ENCODE measurements around the gene ZNF567. TPM values are rescaled to one million over a fixed set of nuclear protein-coding genes. Genes with fewer than 3 reads are reported as not detected.

ZNF567 gene
- 10 to 100 TPM in 5 of 6 donors, 1 to 10 TPM in 1; 3.3 to 20.0 (median 12.9) TPM for polyA plus RNA-seq (ENCODE audit: low read depth in 6 of 6)

DNA sequence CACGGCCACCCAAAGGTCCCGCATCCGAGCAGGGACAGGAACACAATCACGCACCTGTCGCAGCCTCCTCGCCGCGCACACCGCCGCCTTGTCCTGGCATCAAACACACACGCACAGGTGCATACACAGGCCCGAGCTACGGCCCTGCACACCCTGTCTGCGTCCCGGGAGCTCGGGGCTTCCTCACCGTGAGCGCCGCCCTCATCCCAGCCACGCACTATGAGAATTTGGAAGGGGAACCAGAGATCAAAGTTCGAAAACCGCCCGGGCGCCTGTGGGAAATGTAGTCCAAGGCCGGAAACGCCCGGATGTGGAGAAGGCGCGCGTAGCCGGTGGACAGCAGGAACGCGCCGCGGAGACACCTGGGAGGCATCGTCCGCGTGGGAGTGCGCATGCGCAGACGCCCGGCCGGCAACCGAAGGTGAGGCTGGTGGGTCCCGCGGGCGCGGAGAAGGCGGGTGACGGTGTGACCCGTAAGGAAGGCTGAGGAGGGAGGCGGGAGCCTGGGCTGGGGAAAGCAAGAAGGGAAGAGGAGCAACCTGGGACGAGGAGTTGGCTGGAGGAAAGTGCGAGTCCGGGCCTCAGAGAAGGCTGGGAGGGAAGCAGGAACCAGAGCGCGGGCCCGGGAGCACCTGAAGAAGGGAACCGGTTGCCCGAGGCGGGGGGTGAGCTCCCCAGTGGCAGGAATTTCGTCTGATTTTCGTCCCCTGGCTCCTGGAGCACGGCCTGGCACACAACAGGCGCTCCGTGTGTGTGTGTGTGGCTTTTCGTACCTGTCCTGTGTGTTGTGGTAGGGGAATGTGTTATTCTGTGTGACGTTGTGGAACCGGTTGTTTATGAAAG, at the start of gene ZNF567:
TSS of gene ZNF567 (plus strand) at position 399 of the 843 bp plus-strand sequence. CDS start 7,256 bp downstream, outside the sequence.
- Mint-ChIP-seq H3K4me1 (peaks cover 31 to 47% (median 32%) of the 10 kb centered on the region in 3 donors), H3K27ac (peak within 1 kb of the TSS; percentile 92 to 98 (median 97)), H3K4me3 (peak within 1 kb of the TSS; percentile 97 to 99 (median 99)), H3K9me3 (peaks cover 0 to 13% (median 0%) of the 10 kb centered on the region in 7 donors), H3K36me3 (peaks cover 28 to 32% of the 10 kb centered on the region in 2 donors), H3K27me3 (no peaks in the 10 kb centered on the region)
- ATAC-seq (ENCODE audit: low read depth in 2 of 2) (peak; percentile 91 to 93), DNase-seq (peak; percentile 94)

- Mint-ChIP-seq H3K36me3 (peaks cover 48 to 58% of the 10 kb centered on the region in 2 donors), H3K27me3 (no peaks in the 10 kb centered on the region)
- DNase-seq = no peak
These were observed 48.4 kb upstream of the ZNF567 start for GRCh38 chr19:36638862-36639510.

GRCh38 chr19:36646746-36647145, 40.7 kb upstream of the ZNF567 start:
- Mint-ChIP-seq H3K4me3 (no peak overlapping the region), H3K4me1 (no peaks in the 10 kb centered on the region), H3K9me3 (peaks cover 0 to 74% (median 57%) of the 10 kb centered on the region in 7 donors), H3K36me3 (peaks cover 33 to 42% of the 10 kb centered on the region in 2 donors), H3K27me3 (no peaks in the 10 kb centered on the region), H3K27ac (no peak overlapping the region)
- no peak for DNase-seq
- no peak for ATAC-seq (ENCODE audit: low read depth in 2 of 2)

More at GRCh38 chr19:36638862-36639510, 48.4 kb upstream of the ZNF567 start:
- Mint-ChIP-seq H3K27ac (no peak overlapping the region), H3K4me3 (no peak overlapping the region), H3K4me1 (no peaks in the 10 kb centered on the region), H3K9me3 (peaks cover 5 to 92% (median 85%) of the 10 kb centered on the region in 7 donors)
- ATAC-seq (ENCODE audit: low read depth in 2 of 2) = no peak

DNA sequence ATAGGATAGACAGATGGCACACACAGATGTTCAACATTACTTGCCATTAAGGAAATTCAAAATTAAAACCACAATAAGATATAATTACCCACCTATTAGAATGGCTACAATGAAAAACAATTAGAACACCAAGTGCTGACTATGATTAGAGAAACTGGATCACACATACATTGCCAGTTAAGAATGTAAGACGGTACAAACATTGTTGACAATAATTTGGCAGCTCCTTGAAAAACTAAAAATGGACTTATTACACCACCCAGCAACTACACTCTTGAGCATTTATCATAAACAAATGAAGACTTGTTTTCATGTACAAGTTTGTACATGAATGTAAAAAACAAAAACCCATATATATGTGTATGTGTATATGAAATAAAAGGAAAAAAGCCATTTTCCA, 34.5 kb upstream of the ZNF567 start:
- Mint-ChIP-seq H3K4me1 (no peaks in the 10 kb centered on the region), H3K9me3 (peaks cover 16 to 66% (median 57%) of the 10 kb centered on the region in 7 donors), H3K4me3 (no peak overlapping the region), H3K27ac (no peak overlapping the region), H3K27me3 (no peaks in the 10 kb centered on the region), H3K36me3 (peaks cover 56 to 60% of the 10 kb centered on the region in 2 donors)
- ATAC-seq (ENCODE audit: low read depth in 2 of 2) (no peak), DNase-seq (no peak)

GRCh38 chr19:36665832-36666231, 21.6 kb upstream of the ZNF567 start:
- peaks cover 0 to 20% (median 5%) of the 10 kb centered on the region in 7 donors for H3K9me3 Mint-ChIP-seq
- peak overlapping the region in 4 of 6 donors; percentile 30 to 97 (median 91) for H3K27ac Mint-ChIP-seq
- peaks cover 36 to 40% (median 38%) of the 10 kb centered on the region in 3 donors for H3K4me1 Mint-ChIP-seq
- ATAC-seq (ENCODE audit: low read depth in 2 of 2) = no peak
- H3K36me3 Mint-ChIP-seq = peaks cover 38 to 39% of the 10 kb centered on the region in 2 donors
- no peak for DNase-seq
- no peaks in the 10 kb centered on the region for H3K27me3 Mint-ChIP-seq
- H3K4me3 Mint-ChIP-seq = peak overlapping the region; percentile 97 to 100 (median 100)

DNA sequence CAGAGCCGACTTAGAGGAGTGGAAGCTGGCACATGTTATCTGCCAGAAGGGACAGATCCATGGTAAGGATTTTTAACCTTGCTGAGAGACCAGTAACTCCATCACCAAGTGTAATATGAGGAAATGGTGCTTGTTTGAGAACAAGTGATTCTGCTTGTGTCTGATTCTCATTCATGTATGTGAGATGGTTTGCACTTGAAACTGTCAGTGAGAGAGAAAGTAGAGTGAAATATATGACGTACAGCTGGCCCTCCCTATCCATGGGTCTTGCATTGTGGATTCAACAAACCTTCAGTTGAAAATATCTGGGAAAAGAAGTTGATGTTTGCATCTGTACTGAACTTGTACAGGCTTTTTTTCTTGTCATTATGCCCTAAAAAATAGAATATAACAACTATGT, 18.8 kb upstream of the ZNF567 start:
- Mint-ChIP-seq H3K36me3 (peaks cover 24 to 29% of the 10 kb centered on the region in 2 donors), H3K9me3 (peaks cover 0 to 11% (median 4%) of the 10 kb centered on the region in 7 donors), H3K4me3 (peak overlapping the region; percentile 60 to 100 (median 90)), H3K4me1 (peaks cover 36 to 50% (median 39%) of the 10 kb centered on the region in 3 donors), H3K27ac (peak overlapping the region in 1 of 6 donors; percentile 15), H3K27me3 (no peaks in the 10 kb centered on the region)
- no peak for ATAC-seq (ENCODE audit: low read depth in 2 of 2)
- no peak for DNase-seq

- H3K4me3 Mint-ChIP-seq = no peak overlapping the region
- no peak for DNase-seq
- H3K9me3 Mint-ChIP-seq = peaks cover 0 to 4% (median 0%) of the 10 kb centered on the region in 7 donors
- no peaks in the 10 kb centered on the region for H3K27me3 Mint-ChIP-seq
- peaks cover 13 to 28% (median 16%) of the 10 kb centered on the region in 3 donors for H3K4me1 Mint-ChIP-seq
- ATAC-seq (ENCODE audit: low read depth in 2 of 2) = no peak
- peak overlapping the region in 1 of 6 donors; percentile 52 for H3K27ac Mint-ChIP-seq
- H3K36me3 Mint-ChIP-seq = peaks cover 5 to 12% of the 10 kb centered on the region in 2 donors
These were observed 15.0 kb upstream of the ZNF567 start for GRCh38 chr19:36672368-36672767.

DNA sequence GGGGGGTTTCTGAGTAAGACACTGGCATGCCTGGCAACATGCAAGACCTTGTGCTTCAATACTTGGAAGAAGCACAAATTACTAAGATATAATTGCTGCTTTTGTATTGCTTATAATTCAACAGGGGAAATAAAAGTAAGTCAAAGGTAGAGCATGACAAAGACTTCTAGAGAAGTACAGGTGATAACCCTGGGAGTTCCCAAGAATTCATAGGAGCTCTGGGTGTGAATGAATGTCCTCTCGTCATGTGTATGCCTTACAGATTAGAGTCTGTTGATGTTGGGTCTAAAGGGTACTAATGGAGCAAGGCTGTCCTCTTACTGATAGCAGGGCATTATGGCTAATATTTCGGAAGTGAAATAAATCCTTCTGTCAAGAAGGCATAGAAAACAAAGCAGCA, 13.2 kb upstream of the ZNF567 start:
- Mint-ChIP-seq H3K4me3 (no peak overlapping the region), H3K27ac (no peak overlapping the region), H3K27me3 (no peaks in the 10 kb centered on the region), H3K36me3 (peaks cover 19 to 20% of the 10 kb centered on the region in 2 donors), H3K4me1 (peaks cover 2 to 16% (median 2%) of the 10 kb centered on the region in 3 donors), H3K9me3 (peaks cover 0 to 17% (median 14%) of the 10 kb centered on the region in 7 donors)
- ATAC-seq (ENCODE audit: low read depth in 2 of 2) (no peak), DNase-seq (no peak)

DNA sequence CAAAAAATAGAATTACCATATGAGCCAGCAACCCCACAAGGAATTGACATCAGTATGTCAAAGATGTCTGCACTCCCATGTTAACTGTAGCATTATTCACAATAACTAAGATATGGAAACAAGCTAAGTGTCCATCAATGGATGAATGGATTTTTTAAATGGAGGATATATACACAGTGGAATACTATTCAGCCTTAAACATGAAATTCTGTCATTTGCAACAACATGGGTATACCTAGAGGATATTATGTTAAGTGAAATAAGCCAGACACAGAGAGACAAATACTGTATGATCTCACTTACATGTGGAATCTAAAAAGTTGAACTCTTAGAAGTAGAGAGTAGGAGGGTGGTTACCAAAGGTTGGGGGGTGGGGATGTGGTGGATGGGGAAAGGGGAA, 8.0 kb upstream of the ZNF567 start:
- H3K36me3 Mint-ChIP-seq = peaks cover 42 to 46% of the 10 kb centered on the region in 2 donors
- DNase-seq (no peak), ATAC-seq (ENCODE audit: low read depth in 2 of 2) (no peak)
- peaks cover 3 to 21% (median 17%) of the 10 kb centered on the region in 7 donors for H3K9me3 Mint-ChIP-seq
- H3K27me3 Mint-ChIP-seq = no peaks in the 10 kb centered on the region
- H3K4me3 Mint-ChIP-seq = no peak overlapping the region
- no peak overlapping the region for H3K27ac Mint-ChIP-seq
- H3K4me1 Mint-ChIP-seq = peaks cover 0 to 5% (median 0%) of the 10 kb centered on the region in 3 donors

- peaks cover 32 to 47% (median 34%) of the 10 kb centered on the region in 3 donors for H3K4me1 Mint-ChIP-seq
- DNase-seq = no peak
- ATAC-seq (ENCODE audit: low read depth in 2 of 2) = no peak
- H3K9me3 Mint-ChIP-seq = peaks cover 0 to 7% (median 0%) of the 10 kb centered on the region in 7 donors
- peak overlapping the region in 3 of 6 donors; percentile 11 to 69 (median 22) for H3K27ac Mint-ChIP-seq
- H3K4me3 Mint-ChIP-seq = peak overlapping the region; percentile 80 to 99 (median 98)
- H3K36me3 Mint-ChIP-seq = peaks cover 33 to 36% of the 10 kb centered on the region in 2 donors
- no peaks in the 10 kb centered on the region for H3K27me3 Mint-ChIP-seq
These were observed 1.6 kb upstream of the ZNF567 start for GRCh38 chr19:36685835-36686234.

GRCh38 chr19:36686365-36687213, 823 bp upstream of the ZNF567 start:
- peaks cover 29 to 31% of the 10 kb centered on the region in 2 donors for H3K36me3 Mint-ChIP-seq
- ATAC-seq (ENCODE audit: low read depth in 2 of 2) (no peak), DNase-seq (no peak)

GRCh38 chr19:36688058-36688457, 646 bp downstream of the ZNF567 start:
- ATAC-seq (ENCODE audit: low read depth in 2 of 2) (no peak), DNase-seq (no peak)
- Mint-ChIP-seq H3K27ac (peak overlapping the region; percentile 80 to 98 (median 97)), H3K9me3 (peaks cover 0 to 13% (median 0%) of the 10 kb centered on the region in 7 donors), H3K27me3 (no peaks in the 10 kb centered on the region), H3K36me3 (peaks cover 26 to 28% of the 10 kb centered on the region in 2 donors), H3K4me3 (peak overlapping the region; percentile 97 to 99 (median 99)), H3K4me1 (peaks cover 30 to 47% (median 32%) of the 10 kb centered on the region in 3 donors)

More at GRCh38 chr19:36686365-36687213, 823 bp upstream of the ZNF567 start:
- H3K4me3 Mint-ChIP-seq = peak overlapping the region; percentile 97 to 99 (median 99)
- peaks cover 32 to 47% (median 34%) of the 10 kb centered on the region in 3 donors for H3K4me1 Mint-ChIP-seq
- H3K27ac Mint-ChIP-seq = peak overlapping the region; percentile 64 to 98 (median 96)
- H3K9me3 Mint-ChIP-seq = peaks cover 0 to 9% (median 0%) of the 10 kb centered on the region in 7 donors
- no peaks in the 10 kb centered on the region for H3K27me3 Mint-ChIP-seq
